PC-9 (cell line): ENCODE data around the gene ITPRIP. TPM values are rescaled to one million over a fixed set of nuclear protein-coding genes. Genes with fewer than 3 reads are reported as not detected.

Source experiments
- BruUV-seq: library from RNA; stranded (reverse); fragments of 400-500 nt; replicated peaks from 2 replicates; lab custom pipeline; 2021; lab: Mats Ljungman, UMichigan
- CTCF ChIA-PET: fragments of 300-600 bp; sonication (Branson Sonifier 250); formaldehyde crosslinking; loops from one replicate; lab custom pipeline; 2022; ENCODE audit warnings: antibody characterized with exemption; lab: Charles Lee
- POLR2A ChIA-PET: fragments of 300-600 bp; sonication (Branson Sonifier 250); formaldehyde crosslinking; loops from one replicate; lab custom pipeline; 2022; ENCODE audit warnings: antibody characterized with exemption; ENCODE audit not compliant: unreplicated experiment; lab: Charles Lee
- DNase-seq, 2 experiments: peaks; one replicate each; pipeline versions ENCODE4 v3.0.0 to v3.0.0-alpha.2; 2015 to 2022; ENCODE audit warnings: mixed read lengths in 1 of 2
- H2AFZ ChIP-seq: fragments of 200-600 bp; sonication (generic); 2 replicates; pipeline ENCODE4 v1.8.1; 2017; ENCODE audit warnings: antibody characterized with exemption
- H3F3A ChIP-seq: fragments of 200-600 bp; sonication (generic); 2 replicates; pipeline ENCODE4 v1.8.1; 2017; ENCODE audit warnings: antibody characterized with exemption, mild to moderate bottlenecking, low read depth; ENCODE audit not compliant: insufficient read depth
- H3K27ac ChIP-seq: fragments of 200-600 bp; sonication (generic); 2 replicates; pipeline ENCODE4 v1.6.1; 2016; ENCODE audit warnings: mixed run types
- H3K27me3 ChIP-seq: fragments of 200-600 bp; sonication (generic); 2 replicates; pipeline ENCODE4 v1.6.1; 2016; ENCODE audit warnings: low read depth, mixed run types; ENCODE audit not compliant: insufficient read depth
- H3K36me3 ChIP-seq: fragments of 200-600 bp; sonication (generic); 2 replicates; pipeline ENCODE4 v1.6.1; 2016; ENCODE audit warnings: low read depth, mixed run types
- H3K4me1 ChIP-seq: fragments of 200-600 bp; sonication (generic); replicated peaks from 2 replicates; pipeline ENCODE4 v1.6.1; 2016; ENCODE audit warnings: mixed run types; ENCODE audit not compliant: insufficient read depth
- H3K4me2 ChIP-seq: fragments of 200-600 bp; sonication (generic); 2 replicates; pipeline ENCODE4 v1.6.1; 2017; ENCODE audit warnings: mixed run types
- H3K4me3 ChIP-seq: fragments of 200-600 bp; sonication (generic); 2 replicates; pipeline ENCODE4 v1.6.1; 2016; ENCODE audit warnings: mixed run types
- H3K79me2 ChIP-seq: fragments of 200-600 bp; sonication (generic); 2 replicates; pipeline ENCODE4 v1.6.1; 2017; ENCODE audit warnings: low read depth, mixed run types
- H3K9me2 ChIP-seq: fragments of 200-600 bp; sonication (generic); 2 replicates; pipeline ENCODE4 v1.8.1; 2017; ENCODE audit warnings: mild to moderate bottlenecking; ENCODE audit not compliant: insufficient read depth
- H3K9me3 ChIP-seq: fragments of 200-600 bp; sonication (generic); 2 replicates; pipeline ENCODE4 v1.8.1; 2016; ENCODE audit warnings: low read depth; ENCODE audit not compliant: insufficient read depth
- H4K20me1 ChIP-seq: fragments of 200-600 bp; sonication (generic); 2 replicates; pipeline ENCODE4 v1.8.1; 2017; ENCODE audit not compliant: insufficient read depth
- CTCF ChIP-seq: fragments of 200-600 bp; sonication (generic); conservative IDR thresholded peaks from 2 replicates; pipeline ENCODE4 v1.6.1; 2017; ENCODE audit warnings: mixed run types, antibody characterized with exemption, mild to moderate bottlenecking, moderate library complexity
- EZH2 ChIP-seq: fragments of 200-600 bp; sonication (generic); IDR thresholded peaks from 2 replicates; pipeline ENCODE4 v1.8.0; 2017; ENCODE audit warnings: antibody characterized with exemption, low read depth
- intact Hi-C: fragments of 100-400 bp; cut with micrococcal nuclease; formaldehyde crosslinking; loops from one replicate; pipeline ENCODE4 v1.10.0; 2022; ENCODE audit not compliant: unreplicated experiment
- total RNA-seq: library from RNA; stranded (reverse); gene quantifications from 2 replicates; pipeline ENCODE4 v1.2.3, GENCODE V29; 2021

The ITPRIP gene
- total RNA-seq, 1 experiment from 2014 or later: 6.7 TPM

GRCh38 chr10:104316321-104317099 lies 21.8 kb downstream of the ITPRIP start:
- no peaks in the 10 kb centered on the region for H3F3A ChIP-seq
- no peaks in the 10 kb centered on the region for H3K9me2 ChIP-seq
- TF ChIP-seq CTCF (no peak), EZH2 (no peak)
- no peak overlapping the region for H3K4me2 ChIP-seq
- no TSS peak for BruUV-seq
- no peak overlapping the region for H3K27ac ChIP-seq
- no peaks in the 10 kb centered on the region for H3K27me3 ChIP-seq
- no peak for DNase-seq
- H3K36me3 ChIP-seq: 0 out of 2 replicates have a peak, but pooled peaks cover 3% of the 10 kb centered on the region
- no peaks in the 10 kb centered on the region for H4K20me1 ChIP-seq
- intact Hi-C loops: no loop called here
- H3K9me3 ChIP-seq: no peaks in the 10 kb centered on the region
- H3K4me1 ChIP-seq: peaks cover 6% of the 10 kb centered on the region; the same call in 1 of the 2 replicates
- H3K4me3 ChIP-seq: no peak overlapping the region
- no peak overlapping the region for H2AFZ ChIP-seq
- H3K79me2 ChIP-seq: peaks cover 32% of the 10 kb centered on the region
- CTCF ChIA-PET: no interaction called here
- POLR2A ChIA-PET: no interaction called here

GRCh38 chr10:104315486-104315921 lies 22.8 kb downstream of the ITPRIP start:
- Histone ChIP-seq H3K36me3 (0 out of 2 replicates have a peak, but pooled peaks cover 3% of the 10 kb centered on the region), H3K79me2 (peaks cover 22% of the 10 kb centered on the region), H3K9me3 (no peaks in the 10 kb centered on the region), H3K4me3 (no peak overlapping the region), H3K27ac (no peak overlapping the region), H3K27me3 (no peaks in the 10 kb centered on the region), H3K4me1 (peaks cover 6% of the 10 kb centered on the region; the same call in 1 of the 2 replicates), H3K4me2 (no peak overlapping the region), H2AFZ (no peak overlapping the region), H3K9me2 (no peaks in the 10 kb centered on the region), H3F3A (no peaks in the 10 kb centered on the region), H4K20me1 (no peaks in the 10 kb centered on the region)
- BruUV-seq: no TSS peak
- TF ChIP-seq CTCF: no peak
- no peak for TF ChIP-seq EZH2
- ChIA-PET POLR2A (no interaction called here), CTCF (no interaction called here)
- intact Hi-C loops: no loop called here
- DNase-seq: no peak

- Histone ChIP-seq H3K27ac (no peak overlapping the region), H3K4me2 (no peak overlapping the region), H3K4me1 (peaks cover 6% of the 10 kb centered on the region; the same call in 1 of the 2 replicates), H3F3A (no peaks in the 10 kb centered on the region), H3K27me3 (no peaks in the 10 kb centered on the region), H3K79me2 (peaks cover 16% of the 10 kb centered on the region), H2AFZ (no peak overlapping the region), H3K9me3 (no peaks in the 10 kb centered on the region), H4K20me1 (no peaks in the 10 kb centered on the region), H3K9me2 (no peaks in the 10 kb centered on the region), H3K4me3 (no peak overlapping the region), H3K36me3 (0 out of 2 replicates have a peak, but pooled peaks cover 3% of the 10 kb centered on the region)
- intact Hi-C loops: no loop called here
- ChIA-PET CTCF (no interaction called here), POLR2A (no interaction called here)
- no peak for DNase-seq
- no TSS peak for BruUV-seq
- TF ChIP-seq CTCF: no peak
- TF ChIP-seq EZH2: no peak
Measured at GRCh38 chr10:104314591-104315485, 23.4 kb downstream of the ITPRIP start.
